Endodermal cell (in vitro differentiated cells): Measurements from ENCODE around the gene OPCML. TPM values are rescaled to one million over a fixed set of nuclear protein-coding genes. Genes with fewer than 3 reads are reported as not detected.

Source experiments
- DNase-seq: peaks from one replicate; pipeline ENCODE4 v3.0.0-alpha.2; 2017
- H3K27ac ChIP-seq: 2 replicates; pipeline ENCODE4 v1.5.1; 2013; ENCODE audit warnings: mild to moderate bottlenecking, low read depth, low read length, moderate library complexity
- H3K27me3 ChIP-seq: 2 replicates; pipeline ENCODE4 v1.6.1; 2013; ENCODE audit warnings: mild to moderate bottlenecking, low read length, moderate library complexity; ENCODE audit not compliant: insufficient read depth, control insufficient read depth, poor library complexity, severe bottlenecking
- H3K36me3 ChIP-seq: 2 replicates; pipeline ENCODE4 v1.7.0; 2013; ENCODE audit warnings: mild to moderate bottlenecking, low read length, moderate library complexity; ENCODE audit not compliant: control insufficient read depth, insufficient read depth
- H3K4me1 ChIP-seq: one replicate; pipeline ENCODE4 v1.7.0; 2013; ENCODE audit warnings: low read length; ENCODE audit not compliant: control insufficient read depth, insufficient read depth
- H3K4me3 ChIP-seq: 2 replicates; pipeline ENCODE4 v1.5.1; 2013; ENCODE audit warnings: mild to moderate bottlenecking, low read length, moderate library complexity
- H3K9ac ChIP-seq: 2 replicates; pipeline ENCODE4 v1.6.1; 2013; ENCODE audit warnings: mild to moderate bottlenecking, low read length, moderate library complexity; ENCODE audit not compliant: poor library complexity, severe bottlenecking; ENCODE audit errors: extremely low read depth
- H3K9me3 ChIP-seq: 2 replicates; pipeline ENCODE4 v1.6.1; 2013; ENCODE audit warnings: mild to moderate bottlenecking, low read length, moderate library complexity; ENCODE audit not compliant: control insufficient read depth
- H3K27ac Mint-ChIP-seq: 2 replicates; pipeline ENCODE4 v1.8.0; 2020; ENCODE audit warnings: mixed read lengths
- H3K27me3 Mint-ChIP-seq: 2 replicates; pipeline ENCODE4 v1.8.0; 2021; ENCODE audit warnings: mild to moderate bottlenecking, mixed read lengths; ENCODE audit not compliant: insufficient read depth
- H3K36me3 Mint-ChIP-seq: 2 replicates; pipeline ENCODE4 v1.8.0; 2020; ENCODE audit warnings: low read depth, mixed read lengths
- H3K4me1 Mint-ChIP-seq: 2 replicates; pipeline ENCODE4 v1.8.0; 2020; ENCODE audit warnings: mixed read lengths
- H3K4me3 Mint-ChIP-seq: 2 replicates; pipeline ENCODE4 v1.8.0; 2020; ENCODE audit warnings: mild to moderate bottlenecking, moderate library complexity, mixed read lengths
- H3K9me3 Mint-ChIP-seq: 2 replicates; pipeline ENCODE4 v1.8.0; 2020; ENCODE audit warnings: mild to moderate bottlenecking, mixed read lengths
- WGBS, 2 experiments: methylation state at CpG; one replicate each; pipeline versions ENCODE4 v1.1.5 to v1.1.7; 2013; ENCODE audit warnings: missing lambda C conversion rate in 2 of 2, mixed read lengths in 1 of 2; ENCODE audit not compliant: insufficient coverage in 1 of 2, insufficient read length in 1 of 2; 5-methylcytosine and 5-hydroxymethylcytosine counted together
- total RNA-seq, 2 donors: library from RNA; stranded (reverse); fragmentation: NEBNext Ultra II Directional in 1 of 2; extraction: Animal tissue kit (Norgen Biotek cat#: 25700) in 1 of 2; gene quantifications; 2 replicates in 1 of 2; 3 replicates in 1 of 2; pipeline ENCODE4 v1.2.1, GENCODE V29; 2021
- TF ChIP-seq, protein P1 (sequence below): fragments of 200-600 bp; sonication (generic); conservative IDR thresholded peaks from 2 replicates; pipeline ENCODE4 v1.5.0; 2021; ENCODE audit warnings: antibody characterized with exemption, mild to moderate bottlenecking

OPCML gene
- total RNA-seq, 2 donors from 2014 or later: 0.49 to 0.86 TPM

DNA sequence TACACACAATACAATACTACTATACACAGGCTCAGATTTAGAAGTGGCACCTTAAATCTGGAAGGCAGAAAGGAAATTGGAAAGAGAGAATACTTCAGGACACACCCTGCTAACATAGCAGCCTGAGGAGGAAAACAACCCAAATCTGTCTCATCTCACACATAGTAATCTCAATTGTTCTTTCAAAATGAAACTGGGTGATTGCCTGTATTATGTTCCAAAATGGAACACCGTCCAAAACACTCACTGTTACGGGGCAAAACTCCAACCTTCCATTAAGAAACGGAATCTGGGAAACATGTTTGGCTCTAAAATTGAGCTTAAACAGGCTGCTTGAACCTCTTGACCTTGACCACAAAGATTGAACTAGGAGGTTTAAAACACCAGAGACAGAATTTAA is 572.6 kb downstream of the OPCML start:
- Histone ChIP-seq H3K36me3 (no peaks in the 10 kb centered on the region), H3K9me3 (no peaks in the 10 kb centered on the region), H3K27ac (no peak overlapping the region), H3K27me3 (no peaks in the 10 kb centered on the region), H3K4me1 (no peaks in the 10 kb centered on the region), H3K4me3 (no peak overlapping the region), H3K9ac (no peak overlapping the region)
- Mint-ChIP-seq H3K9me3 (no peaks in the 10 kb centered on the region), H3K27me3 (peaks cover 16% of the 10 kb centered on the region), H3K4me1 (peaks cover 9% of the 10 kb centered on the region), H3K36me3 (no peaks in the 10 kb centered on the region), H3K27ac (no peak overlapping the region), H3K4me3 (no peak overlapping the region)
- 94 to 96% methylated on average over 3 of the region's 3 CpGs for WGBS, 2 experiments
- TF ChIP-seq, protein P1, sequence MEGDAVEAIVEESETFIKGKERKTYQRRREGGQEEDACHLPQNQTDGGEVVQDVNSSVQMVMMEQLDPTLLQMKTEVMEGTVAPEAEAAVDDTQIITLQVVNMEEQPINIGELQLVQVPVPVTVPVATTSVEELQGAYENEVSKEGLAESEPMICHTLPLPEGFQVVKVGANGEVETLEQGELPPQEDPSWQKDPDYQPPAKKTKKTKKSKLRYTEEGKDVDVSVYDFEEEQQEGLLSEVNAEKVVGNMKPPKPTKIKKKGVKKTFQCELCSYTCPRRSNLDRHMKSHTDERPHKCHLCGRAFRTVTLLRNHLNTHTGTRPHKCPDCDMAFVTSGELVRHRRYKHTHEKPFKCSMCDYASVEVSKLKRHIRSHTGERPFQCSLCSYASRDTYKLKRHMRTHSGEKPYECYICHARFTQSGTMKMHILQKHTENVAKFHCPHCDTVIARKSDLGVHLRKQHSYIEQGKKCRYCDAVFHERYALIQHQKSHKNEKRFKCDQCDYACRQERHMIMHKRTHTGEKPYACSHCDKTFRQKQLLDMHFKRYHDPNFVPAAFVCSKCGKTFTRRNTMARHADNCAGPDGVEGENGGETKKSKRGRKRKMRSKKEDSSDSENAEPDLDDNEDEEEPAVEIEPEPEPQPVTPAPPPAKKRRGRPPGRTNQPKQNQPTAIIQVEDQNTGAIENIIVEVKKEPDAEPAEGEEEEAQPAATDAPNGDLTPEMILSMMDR: no peak
- no peak for DNase-seq

DNA sequence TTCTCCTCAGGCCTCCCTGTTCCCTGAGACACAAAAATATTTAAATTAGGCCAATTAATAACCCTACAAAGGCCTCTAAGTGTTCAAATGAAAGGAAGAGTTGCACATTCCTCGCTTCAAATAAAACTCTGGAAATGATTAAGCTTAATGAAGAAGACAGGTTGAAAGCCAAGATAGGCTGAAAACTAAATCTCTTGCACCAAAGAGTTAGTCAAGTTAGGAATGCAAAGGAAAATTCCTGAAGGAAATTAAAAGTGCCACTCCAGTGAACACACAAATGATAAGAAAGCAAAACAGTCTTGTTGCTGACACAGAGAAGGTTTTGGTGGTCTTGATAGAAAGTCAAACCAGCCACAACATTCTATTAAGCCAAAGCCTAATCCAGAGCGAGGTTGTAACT is 574.4 kb downstream of the OPCML start:
- no peak overlapping the region for H3K27ac ChIP-seq
- no peaks in the 10 kb centered on the region for H3K36me3 ChIP-seq
- TF ChIP-seq, protein P1: no peak
- H3K27me3 ChIP-seq: no peaks in the 10 kb centered on the region
- H3K4me3 Mint-ChIP-seq: no peak overlapping the region
- H3K27ac Mint-ChIP-seq: no peak overlapping the region
- peaks cover 9% of the 10 kb centered on the region for H3K4me1 Mint-ChIP-seq
- DNase-seq: no peak
- H3K36me3 Mint-ChIP-seq: no peaks in the 10 kb centered on the region
- peaks cover 20% of the 10 kb centered on the region for H3K27me3 Mint-ChIP-seq
- no peaks in the 10 kb centered on the region for H3K9me3 ChIP-seq
- 92 to 100% methylated on average over 1 to 2 of the region's 2 CpGs for WGBS, 2 experiments
- no peak overlapping the region for H3K4me3 ChIP-seq
- H3K4me1 ChIP-seq: no peaks in the 10 kb centered on the region
- no peaks in the 10 kb centered on the region for H3K9me3 Mint-ChIP-seq
- H3K9ac ChIP-seq: no peak overlapping the region

DNA sequence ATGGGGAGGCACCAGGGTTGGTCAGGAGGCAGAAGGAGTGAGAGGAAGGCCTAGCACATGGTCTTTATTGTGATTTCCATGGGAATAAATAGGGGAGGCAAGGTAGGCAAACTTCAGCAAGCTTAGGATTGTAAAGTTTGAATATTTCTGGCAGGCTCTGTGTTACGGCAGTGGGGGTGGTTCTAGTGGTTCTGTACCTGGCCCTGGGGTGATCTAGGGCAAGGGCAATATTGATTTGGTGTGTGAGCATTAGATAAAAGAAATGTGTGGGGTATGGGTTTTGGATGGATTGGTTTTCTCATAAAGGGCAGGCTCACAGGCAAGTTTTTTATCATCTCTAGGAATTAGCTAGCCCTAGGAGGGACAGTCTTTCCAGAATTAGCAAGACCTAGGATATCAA is 584.0 kb downstream of the OPCML start:
- H3K27me3 ChIP-seq: peaks cover 40% of the 10 kb centered on the region

More for the DNA sequence above, 584.0 kb downstream of the OPCML start:
- H3K27ac Mint-ChIP-seq: no peak overlapping the region
- H3K36me3 ChIP-seq: no peaks in the 10 kb centered on the region
- no peaks in the 10 kb centered on the region for H3K9me3 ChIP-seq
- H3K4me3 Mint-ChIP-seq: no peak overlapping the region
- TF ChIP-seq, protein P1: no peak
- DNase-seq: no peak
- H3K4me3 ChIP-seq: no peak overlapping the region
- 94% methylated on average over 1 of the region's 1 CpG; no CpG with 5 or more reads in 1 of the 2 experiments for WGBS, 2 experiments
- no peaks in the 10 kb centered on the region for H3K4me1 Mint-ChIP-seq
- no peaks in the 10 kb centered on the region for H3K4me1 ChIP-seq
- no peak overlapping the region for H3K9ac ChIP-seq
- no peak overlapping the region for H3K27ac ChIP-seq
- H3K9me3 Mint-ChIP-seq: no peaks in the 10 kb centered on the region
- peaks cover 56% of the 10 kb centered on the region for H3K27me3 Mint-ChIP-seq
- H3K36me3 Mint-ChIP-seq: no peaks in the 10 kb centered on the region
